ENCODE measurements around the gene BANK1. TPM values are rescaled to one million over a fixed set of nuclear protein-coding genes. Genes with fewer than 3 reads are reported as not detected.
A peak's percentile ranks its signal among the peaks of the same experiment; 100 is the strongest.

BANK1 gene
- total RNA-seq, 4 donors from 2014 or later = 0.20 to 22.4 (median 9.4) TPM

GRCh38 chr4:101807351-101807750 lies 16.8 kb downstream of the BANK1 start:
- intact Hi-C loops (cut with DNase I; ENCODE audit: low total_unique reads) = no loop called here
- in situ Hi-C loops (cut with MboI; ENCODE audit: low pct_ligation_motif_present in 1 of 4, low pct_unique_long_range_greater_than_20kb in 1 of 4, low sequenced_read_pairs in 3 of 4) = no loop called here
- H3K27me3 ChIP-seq = no peaks in the 10 kb centered on the region
- WGBS, 2 donors (ENCODE audit: low coverage in 1 of 2) = 17 to 30% methylated on average over 1 to 2 of the region's 2 CpGs
- H3K4me1 ChIP-seq = no peaks in the 10 kb centered on the region
- no peaks in the 10 kb centered on the region for H3K9me3 ChIP-seq
- no peak for DNase-seq
- TF ChIP-seq POLR2A (IDR thresholded peaks at IDR 0.05) (no peak), EP300 (IDR thresholded peaks at IDR 0.05; ENCODE audit: low read depth) (no peak), CTCF (IDR thresholded peaks at IDR 0.05) (no peak), POLR2AphosphoS5 (IDR thresholded peaks at IDR 0.05) (no peak)
- H3K27ac ChIP-seq = no peak overlapping the region
- no peaks in the 10 kb centered on the region for H3K36me3 ChIP-seq
- H3K4me3 ChIP-seq = no peak overlapping the region

GRCh38 chr4:101813604-101814003 lies 23.1 kb downstream of the BANK1 start:
- Histone ChIP-seq H3K36me3 (no peaks in the 10 kb centered on the region), H3K9me3 (no peaks in the 10 kb centered on the region), H3K27me3 (no peaks in the 10 kb centered on the region), H3K27ac (no peak overlapping the region), H3K4me1 (no peaks in the 10 kb centered on the region), H3K4me3 (no peak overlapping the region)
- TF ChIP-seq EP300 (IDR thresholded peaks at IDR 0.05; ENCODE audit: low read depth) = no peak
- TF ChIP-seq CTCF (IDR thresholded peaks at IDR 0.05) = no peak
- TF ChIP-seq POLR2A (IDR thresholded peaks at IDR 0.05) = no peak
- no peak for TF ChIP-seq POLR2AphosphoS5 (IDR thresholded peaks at IDR 0.05)
- in situ Hi-C loops (cut with MboI; ENCODE audit: low pct_ligation_motif_present in 1 of 4, low pct_unique_long_range_greater_than_20kb in 1 of 4, low sequenced_read_pairs in 3 of 4) = no loop called here
- intact Hi-C loops (cut with DNase I; ENCODE audit: low total_unique reads) = no loop called here
- DNase-seq = peak; percentile 9
- 76 to 95% methylated on average over 3 to 5 of the region's 5 CpGs for WGBS, 2 donors (ENCODE audit: low coverage in 1 of 2)

GRCh38 chr4:101818362-101818761 lies 27.8 kb downstream of the BANK1 start:
- Histone ChIP-seq H3K4me1 (no peaks in the 10 kb centered on the region), H3K9me3 (no peaks in the 10 kb centered on the region), H3K36me3 (no peaks in the 10 kb centered on the region), H3K4me3 (no peak overlapping the region), H3K27me3 (no peaks in the 10 kb centered on the region), H3K27ac (no peak overlapping the region)
- TF ChIP-seq POLR2AphosphoS5 (IDR thresholded peaks at IDR 0.05) = no peak
- TF ChIP-seq POLR2A (IDR thresholded peaks at IDR 0.05) = no peak
- no peak for TF ChIP-seq CTCF (IDR thresholded peaks at IDR 0.05)
- no peak for TF ChIP-seq EP300 (IDR thresholded peaks at IDR 0.05; ENCODE audit: low read depth)
- intact Hi-C loops (cut with DNase I; ENCODE audit: low total_unique reads) (no loop called here), in situ Hi-C loops (cut with MboI; ENCODE audit: low pct_ligation_motif_present in 1 of 4, low pct_unique_long_range_greater_than_20kb in 1 of 4, low sequenced_read_pairs in 3 of 4) (no loop called here)
- WGBS, 2 donors (ENCODE audit: low coverage in 1 of 2) = 59 to 60% methylated on average over 2 of the region's 2 CpGs
- DNase-seq = no peak

GRCh38 chr4:101823864-101824263 lies 33.3 kb downstream of the BANK1 start:
- DNase-seq = no peak
- intact Hi-C loops (cut with DNase I; ENCODE audit: low total_unique reads) = no loop called here
- Histone ChIP-seq H3K36me3 (no peaks in the 10 kb centered on the region), H3K27ac (no peak overlapping the region), H3K9me3 (no peaks in the 10 kb centered on the region), H3K4me1 (no peaks in the 10 kb centered on the region), H3K27me3 (no peaks in the 10 kb centered on the region), H3K4me3 (no peak overlapping the region)
- 60 to 82% methylated on average over 1 to 2 of the region's 2 CpGs for WGBS, 2 donors (ENCODE audit: low coverage in 1 of 2)
- in situ Hi-C loops (cut with MboI; ENCODE audit: low pct_ligation_motif_present in 1 of 4, low pct_unique_long_range_greater_than_20kb in 1 of 4, low sequenced_read_pairs in 3 of 4) = no loop called here
- TF ChIP-seq CTCF (IDR thresholded peaks at IDR 0.05) = no peak
- no peak for TF ChIP-seq POLR2A (IDR thresholded peaks at IDR 0.05)
- no peak for TF ChIP-seq POLR2AphosphoS5 (IDR thresholded peaks at IDR 0.05)
- no peak for TF ChIP-seq EP300 (IDR thresholded peaks at IDR 0.05; ENCODE audit: low read depth)

Data from transverse colon (tissue), 4 donors.